ENCODE measurements around the gene CFH.

DNA sequence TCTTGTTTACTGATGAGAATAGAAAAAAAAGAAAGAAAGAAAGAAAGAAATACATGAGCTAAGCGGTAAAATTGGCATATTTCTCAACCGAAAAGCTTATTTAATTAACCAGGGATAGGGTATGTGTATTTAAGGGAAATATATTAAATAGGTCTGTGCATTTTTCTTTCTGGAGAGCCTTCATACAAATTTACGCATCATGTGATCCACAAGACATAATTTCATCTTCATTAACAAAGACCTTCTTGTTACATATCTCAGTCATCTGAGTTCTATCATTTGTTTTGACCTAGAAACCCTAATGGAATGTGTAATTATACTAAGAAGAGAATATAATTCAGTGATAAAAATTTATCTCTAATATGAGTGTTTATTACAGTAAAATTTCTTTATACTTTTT is 37.2 kb downstream of the CFH start:
- TF ChIP-seq POLR2AphosphoS5 (IDR thresholded peaks at IDR 0.05; ENCODE audit: low read depth, low read length) (no peak), POLR2A (IDR thresholded peaks at IDR 0.05; ENCODE audit: borderline replicate concordance, extremely low read depth, insufficient read depth, insufficient read length) (no peak), SIN3A (IDR thresholded peaks at IDR 0.05; ENCODE audit: low read depth) (no peak), TCF7L2 (IDR thresholded peaks at IDR 0.05; ENCODE audit: borderline replicate concordance, extremely low read depth, insufficient read depth, insufficient read length) (no peak), EZH2 (IDR thresholded peaks at IDR 0.05) (no peak)
- TF ChIP-seq, protein P1, sequence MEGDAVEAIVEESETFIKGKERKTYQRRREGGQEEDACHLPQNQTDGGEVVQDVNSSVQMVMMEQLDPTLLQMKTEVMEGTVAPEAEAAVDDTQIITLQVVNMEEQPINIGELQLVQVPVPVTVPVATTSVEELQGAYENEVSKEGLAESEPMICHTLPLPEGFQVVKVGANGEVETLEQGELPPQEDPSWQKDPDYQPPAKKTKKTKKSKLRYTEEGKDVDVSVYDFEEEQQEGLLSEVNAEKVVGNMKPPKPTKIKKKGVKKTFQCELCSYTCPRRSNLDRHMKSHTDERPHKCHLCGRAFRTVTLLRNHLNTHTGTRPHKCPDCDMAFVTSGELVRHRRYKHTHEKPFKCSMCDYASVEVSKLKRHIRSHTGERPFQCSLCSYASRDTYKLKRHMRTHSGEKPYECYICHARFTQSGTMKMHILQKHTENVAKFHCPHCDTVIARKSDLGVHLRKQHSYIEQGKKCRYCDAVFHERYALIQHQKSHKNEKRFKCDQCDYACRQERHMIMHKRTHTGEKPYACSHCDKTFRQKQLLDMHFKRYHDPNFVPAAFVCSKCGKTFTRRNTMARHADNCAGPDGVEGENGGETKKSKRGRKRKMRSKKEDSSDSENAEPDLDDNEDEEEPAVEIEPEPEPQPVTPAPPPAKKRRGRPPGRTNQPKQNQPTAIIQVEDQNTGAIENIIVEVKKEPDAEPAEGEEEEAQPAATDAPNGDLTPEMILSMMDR (IDR thresholded peaks at IDR 0.05 in 2 of 3, conservative IDR thresholded peaks at IDR 0.05 in 1 of 3; ENCODE audit: borderline replicate concordance in 1 of 3, insufficient read depth in 1 of 3, low read depth in 2 of 3, low read length in 2 of 3) = no peak
- TF ChIP-seq, protein P2, sequence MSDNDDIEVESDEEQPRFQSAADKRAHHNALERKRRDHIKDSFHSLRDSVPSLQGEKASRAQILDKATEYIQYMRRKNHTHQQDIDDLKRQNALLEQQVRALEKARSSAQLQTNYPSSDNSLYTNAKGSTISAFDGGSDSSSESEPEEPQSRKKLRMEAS (IDR thresholded peaks at IDR 0.05) = no peak
